ENCODE data around the gene ELFN2.

Gene ELFN2

GRCh38 chr22:37443977-37444376 lies 16.7 kb upstream of the ELFN2 start:
- DNase-seq (ENCODE audit: low read depth): no peak
- TF ChIP-seq CTCF (conservative IDR thresholded peaks at IDR 0.05; ENCODE audit: low read depth, low read length): no peak
- no peak overlapping the region for H3K4me3 ChIP-seq (ENCODE audit: low read depth, low read length)

DNA sequence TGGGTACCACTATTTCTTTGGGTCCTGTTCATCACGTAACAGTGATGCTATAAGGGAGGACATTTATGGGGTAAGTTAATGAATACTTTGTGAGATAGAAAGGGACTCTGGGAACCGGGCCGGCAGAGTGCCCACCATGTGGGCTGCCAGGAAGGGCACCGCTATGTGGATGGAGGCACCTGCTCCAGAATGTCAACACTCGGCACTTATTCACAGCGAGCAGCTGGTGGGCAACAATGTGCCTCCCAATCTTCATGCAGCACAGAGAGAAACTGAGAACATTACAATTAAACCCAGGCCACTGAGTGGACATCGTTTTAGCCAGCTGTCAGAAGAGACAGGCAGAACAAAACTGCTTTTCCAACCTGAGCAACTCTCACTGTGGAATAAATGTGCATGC lies 15.8 kb upstream of the ELFN2 start:
- DNase-seq (ENCODE audit: low read depth): no peak
- no peak overlapping the region for H3K4me3 ChIP-seq (ENCODE audit: low read depth, low read length)
- TF ChIP-seq CTCF (conservative IDR thresholded peaks at IDR 0.05; ENCODE audit: low read depth, low read length): no peak

DNA sequence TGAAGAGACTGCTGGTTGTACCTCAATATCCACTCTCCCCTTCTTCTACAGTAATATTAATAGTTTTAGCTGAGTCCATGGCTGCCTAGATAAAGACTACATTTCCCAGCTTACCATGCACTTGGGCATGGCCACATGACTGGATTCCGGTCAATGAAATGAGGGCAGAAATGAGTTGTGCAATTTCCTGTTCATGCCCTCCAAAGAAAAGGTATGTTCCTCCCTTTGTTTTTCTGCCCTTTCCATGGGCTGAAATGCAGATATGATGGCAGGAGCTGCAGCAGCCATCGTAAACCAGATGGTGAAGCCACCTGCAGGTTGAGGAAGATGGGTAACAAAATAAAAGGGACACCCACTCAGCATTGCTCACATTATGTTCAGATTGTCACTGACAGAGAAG lies 15.3 kb upstream of the ELFN2 start:
- H3K4me3 ChIP-seq (ENCODE audit: low read depth, low read length): no peak overlapping the region
- DNase-seq (ENCODE audit: low read depth): peak; percentile 62
- TF ChIP-seq CTCF (conservative IDR thresholded peaks at IDR 0.05; ENCODE audit: low read depth, low read length): no peak

DNA sequence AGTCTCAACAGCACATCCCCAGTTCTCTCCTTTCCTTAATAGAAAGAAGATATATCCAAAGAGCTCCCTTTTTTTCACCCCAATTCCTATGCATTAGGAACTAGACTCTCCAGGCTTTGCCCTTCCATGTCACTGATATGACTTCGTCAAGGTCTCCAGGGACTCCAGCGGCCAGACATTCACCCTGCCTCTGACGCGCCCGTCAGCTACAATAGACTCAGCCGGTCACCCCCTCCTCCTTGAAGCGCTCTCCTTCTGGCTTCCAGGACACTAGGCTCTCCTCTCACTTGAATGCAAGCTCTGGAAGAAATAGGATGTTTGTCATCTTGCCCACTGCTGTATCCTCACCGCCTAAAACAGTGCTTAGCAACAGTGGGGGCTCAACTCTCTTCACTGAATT lies 14.9 kb upstream of the ELFN2 start:
- no peak for DNase-seq (ENCODE audit: low read depth)
- TF ChIP-seq CTCF (conservative IDR thresholded peaks at IDR 0.05; ENCODE audit: low read depth, low read length): no peak
- H3K4me3 ChIP-seq (ENCODE audit: low read depth, low read length): no peak overlapping the region

DNA sequence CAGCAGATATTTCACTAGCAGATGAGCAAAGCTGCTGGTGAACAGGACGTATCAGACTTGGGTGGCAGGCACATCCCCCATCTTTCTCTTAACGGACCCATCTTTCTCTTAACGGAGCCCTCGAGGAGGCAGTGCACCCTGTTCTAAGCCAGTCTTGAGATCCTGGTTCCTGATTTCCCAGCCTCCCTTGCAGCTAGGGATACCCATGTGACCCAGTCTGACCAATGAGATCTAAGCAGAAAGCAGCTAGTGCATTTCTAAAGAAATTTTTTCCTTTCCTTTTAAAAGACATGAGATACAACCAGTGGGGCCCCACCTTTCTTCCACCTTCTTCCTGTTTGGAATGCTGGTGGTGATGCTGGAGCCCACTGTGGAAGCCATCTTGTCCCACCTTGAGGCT lies 13.6 kb upstream of the ELFN2 start:
- no peak for TF ChIP-seq CTCF (conservative IDR thresholded peaks at IDR 0.05; ENCODE audit: low read depth, low read length)
- no peak overlapping the region for H3K4me3 ChIP-seq (ENCODE audit: low read depth, low read length)
- no peak for DNase-seq (ENCODE audit: low read depth)

- H3K4me3 ChIP-seq (ENCODE audit: low read depth, low read length): no peak overlapping the region
- no peak for TF ChIP-seq CTCF (conservative IDR thresholded peaks at IDR 0.05; ENCODE audit: low read depth, low read length)
- no peak for DNase-seq (ENCODE audit: low read depth)
Measured at GRCh38 chr22:37439347-37439746, 12.1 kb upstream of the ELFN2 start.

DNA sequence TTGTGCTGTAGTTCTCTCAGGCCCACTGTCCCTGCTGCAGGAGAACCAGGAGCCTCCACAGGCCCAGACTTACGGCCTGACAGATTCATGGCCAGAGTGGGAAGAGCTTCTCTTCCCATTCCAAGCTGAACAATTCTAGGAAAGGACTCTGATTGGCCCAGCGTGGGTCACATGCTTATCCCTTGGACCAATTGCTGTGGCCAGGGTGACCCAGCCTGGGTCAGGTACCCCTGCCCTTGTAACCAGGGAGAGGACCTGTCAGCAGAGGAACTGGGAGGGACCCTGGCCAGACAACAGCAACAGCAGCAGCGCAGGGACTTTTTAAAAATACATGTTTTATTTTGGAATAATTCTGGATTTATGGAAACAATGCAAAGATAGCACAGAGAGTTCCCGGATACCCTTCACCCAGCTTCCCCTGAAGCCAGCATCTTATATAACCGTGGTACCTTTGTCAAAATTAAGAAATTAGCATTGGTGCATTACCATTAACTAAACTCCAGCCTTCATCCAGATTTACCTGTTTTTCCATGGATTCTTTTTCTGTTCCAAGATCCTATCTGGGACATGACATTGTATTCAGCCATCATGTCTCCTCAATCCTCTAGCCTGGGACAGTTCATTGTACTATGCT lies 8.8 kb upstream of the ELFN2 start:
- no peak for DNase-seq (ENCODE audit: low read depth)
- TF ChIP-seq CTCF (conservative IDR thresholded peaks at IDR 0.05; ENCODE audit: low read depth, low read length): no peak
- no peak overlapping the region for H3K4me3 ChIP-seq (ENCODE audit: low read depth, low read length)

Data from choroid plexus epithelial cell (primary cell).